Epithelial cell of proximal tubule (primary cell): ENCODE data around the gene CDH20. TPM values are rescaled to one million over a fixed set of nuclear protein-coding genes. Genes with fewer than 3 reads are reported as not detected.

Source experiments
- DNase-seq: peaks from one replicate; pipeline ENCODE4 v3.0.0-alpha.2; 2011; ENCODE audit warnings: low read depth
- H3K4me3 ChIP-seq: 2 replicates; pipeline ENCODE4 v1.5.1; 2011; ENCODE audit warnings: low read depth, mild to moderate bottlenecking, low read length
- CTCF ChIP-seq: conservative IDR thresholded peaks from 2 replicates; pipeline ENCODE4 v1.5.1; 2012; ENCODE audit warnings: low read depth, mild to moderate bottlenecking, low read length
- total RNA-seq: library from RNA; depleted of rRNA; stranded (reverse); fragments of >200 nt; gene quantifications from 2 replicates; pipeline ENCODE4 v1.2.3, GENCODE V29; 2015

Gene CDH20
- total RNA-seq, 1 donor from 2014 or later, result not detected

- TF ChIP-seq CTCF, result no peak
- H3K4me3 ChIP-seq, result no peak overlapping the region
- DNase-seq, result no peak
Observed at GRCh38 chr18:61397222-61397621, 64.0 kb downstream of the CDH20 start.

GRCh38 chr18:61398961-61399705 is 65.9 kb downstream of the CDH20 start:
- DNase-seq, result no peak
- TF ChIP-seq CTCF, result no peak

GRCh38 chr18:61400016-61400635 is 66.9 kb downstream of the CDH20 start:
- TF ChIP-seq CTCF, result no peak
- H3K4me3 ChIP-seq, result no peak overlapping the region
- DNase-seq, result no peak

More at GRCh38 chr18:61398961-61399705, 65.9 kb downstream of the CDH20 start:
- H3K4me3 ChIP-seq, result no peak overlapping the region

GRCh38 chr18:61400716-61401115 is 67.5 kb downstream of the CDH20 start:
- no peak overlapping the region for H3K4me3 ChIP-seq
- DNase-seq, result no peak

GRCh38 chr18:61402726-61403125 is 69.5 kb downstream of the CDH20 start:
- no peak overlapping the region for H3K4me3 ChIP-seq
- no peak for TF ChIP-seq CTCF
- no peak for DNase-seq

More at GRCh38 chr18:61400716-61401115, 67.5 kb downstream of the CDH20 start:
- no peak for TF ChIP-seq CTCF

- TF ChIP-seq CTCF, result no peak
- DNase-seq, result no peak
- no peak overlapping the region for H3K4me3 ChIP-seq
Observed at GRCh38 chr18:61413396-61413795, 80.2 kb downstream of the CDH20 start.

- no peak overlapping the region for H3K4me3 ChIP-seq
- TF ChIP-seq CTCF, result no peak
- no peak for DNase-seq
Observed at GRCh38 chr18:61414086-61414485, 80.9 kb downstream of the CDH20 start.
